Measurements from ENCODE around the gene SCFD2.

The SCFD2 gene

GRCh38 chr4:52945982-52946381 lies 419.9 kb downstream of the SCFD2 start:
- no peak for TF ChIP-seq FOXP2 (optimal IDR thresholded peaks at IDR 0.05; ENCODE audit: borderline replicate concordance, extremely low read depth, extremely low read length, insufficient read depth)
- no peak for TF ChIP-seq TAF1 (IDR thresholded peaks at IDR 0.05; ENCODE audit: borderline replicate concordance, insufficient read depth, low read length)
- TF ChIP-seq POLR2AphosphoS5 (IDR thresholded peaks at IDR 0.05; ENCODE audit: low read depth, low read length) = no peak
- no peak for TF ChIP-seq SIN3A (IDR thresholded peaks at IDR 0.05; ENCODE audit: borderline replicate concordance, insufficient read depth, low read length)
- TF ChIP-seq, protein P1, sequence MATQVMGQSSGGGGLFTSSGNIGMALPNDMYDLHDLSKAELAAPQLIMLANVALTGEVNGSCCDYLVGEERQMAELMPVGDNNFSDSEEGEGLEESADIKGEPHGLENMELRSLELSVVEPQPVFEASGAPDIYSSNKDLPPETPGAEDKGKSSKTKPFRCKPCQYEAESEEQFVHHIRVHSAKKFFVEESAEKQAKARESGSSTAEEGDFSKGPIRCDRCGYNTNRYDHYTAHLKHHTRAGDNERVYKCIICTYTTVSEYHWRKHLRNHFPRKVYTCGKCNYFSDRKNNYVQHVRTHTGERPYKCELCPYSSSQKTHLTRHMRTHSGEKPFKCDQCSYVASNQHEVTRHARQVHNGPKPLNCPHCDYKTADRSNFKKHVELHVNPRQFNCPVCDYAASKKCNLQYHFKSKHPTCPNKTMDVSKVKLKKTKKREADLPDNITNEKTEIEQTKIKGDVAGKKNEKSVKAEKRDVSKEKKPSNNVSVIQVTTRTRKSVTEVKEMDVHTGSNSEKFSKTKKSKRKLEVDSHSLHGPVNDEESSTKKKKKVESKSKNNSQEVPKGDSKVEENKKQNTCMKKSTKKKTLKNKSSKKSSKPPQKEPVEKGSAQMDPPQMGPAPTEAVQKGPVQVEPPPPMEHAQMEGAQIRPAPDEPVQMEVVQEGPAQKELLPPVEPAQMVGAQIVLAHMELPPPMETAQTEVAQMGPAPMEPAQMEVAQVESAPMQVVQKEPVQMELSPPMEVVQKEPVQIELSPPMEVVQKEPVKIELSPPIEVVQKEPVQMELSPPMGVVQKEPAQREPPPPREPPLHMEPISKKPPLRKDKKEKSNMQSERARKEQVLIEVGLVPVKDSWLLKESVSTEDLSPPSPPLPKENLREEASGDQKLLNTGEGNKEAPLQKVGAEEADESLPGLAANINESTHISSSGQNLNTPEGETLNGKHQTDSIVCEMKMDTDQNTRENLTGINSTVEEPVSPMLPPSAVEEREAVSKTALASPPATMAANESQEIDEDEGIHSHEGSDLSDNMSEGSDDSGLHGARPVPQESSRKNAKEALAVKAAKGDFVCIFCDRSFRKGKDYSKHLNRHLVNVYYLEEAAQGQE (IDR thresholded peaks at IDR 0.05; ENCODE audit: insufficient read depth in 1 of 2, low read depth in 2 of 2, low read length in 2 of 2) = no peak

GRCh38 chr4:52945326-52945898 lies 420.4 kb downstream of the SCFD2 start:
- TF ChIP-seq, protein P1 (IDR thresholded peaks at IDR 0.05; ENCODE audit: insufficient read depth in 1 of 2, low read depth in 2 of 2, low read length in 2 of 2) = no peak
- TF ChIP-seq SIN3A (IDR thresholded peaks at IDR 0.05; ENCODE audit: borderline replicate concordance, insufficient read depth, low read length) = no peak
- no peak for TF ChIP-seq FOXP2 (optimal IDR thresholded peaks at IDR 0.05; ENCODE audit: borderline replicate concordance, extremely low read depth, extremely low read length, insufficient read depth)
- TF ChIP-seq POLR2AphosphoS5 (IDR thresholded peaks at IDR 0.05; ENCODE audit: low read depth, low read length) = no peak
- no peak for TF ChIP-seq TAF1 (IDR thresholded peaks at IDR 0.05; ENCODE audit: borderline replicate concordance, insufficient read depth, low read length)

GRCh38 chr4:52943677-52944076 lies 422.2 kb downstream of the SCFD2 start:
- TF ChIP-seq POLR2AphosphoS5 (IDR thresholded peaks at IDR 0.05; ENCODE audit: low read depth, low read length) = no peak
- TF ChIP-seq FOXP2 (optimal IDR thresholded peaks at IDR 0.05; ENCODE audit: borderline replicate concordance, extremely low read depth, extremely low read length, insufficient read depth) = no peak
- TF ChIP-seq, protein P1 (IDR thresholded peaks at IDR 0.05; ENCODE audit: insufficient read depth in 1 of 2, low read depth in 2 of 2, low read length in 2 of 2) = no peak

- TF ChIP-seq TAF1 (IDR thresholded peaks at IDR 0.05; ENCODE audit: borderline replicate concordance, insufficient read depth, low read length) (no peak), SIN3A (IDR thresholded peaks at IDR 0.05; ENCODE audit: borderline replicate concordance, insufficient read depth, low read length) (no peak), FOXP2 (optimal IDR thresholded peaks at IDR 0.05; ENCODE audit: borderline replicate concordance, extremely low read depth, extremely low read length, insufficient read depth) (no peak), POLR2AphosphoS5 (IDR thresholded peaks at IDR 0.05; ENCODE audit: low read depth, low read length) (no peak)
- TF ChIP-seq, protein P1 (IDR thresholded peaks at IDR 0.05; ENCODE audit: insufficient read depth in 1 of 2, low read depth in 2 of 2, low read length in 2 of 2) = no peak
These were observed 422.9 kb downstream of the SCFD2 start for GRCh38 chr4:52942936-52943335.

- TF ChIP-seq TAF1 (IDR thresholded peaks at IDR 0.05; ENCODE audit: borderline replicate concordance, insufficient read depth, low read length) (no peak), POLR2AphosphoS5 (IDR thresholded peaks at IDR 0.05; ENCODE audit: low read depth, low read length) (no peak), SIN3A (IDR thresholded peaks at IDR 0.05; ENCODE audit: borderline replicate concordance, insufficient read depth, low read length) (no peak), FOXP2 (optimal IDR thresholded peaks at IDR 0.05; ENCODE audit: borderline replicate concordance, extremely low read depth, extremely low read length, insufficient read depth) (no peak)
- TF ChIP-seq, protein P1 (IDR thresholded peaks at IDR 0.05; ENCODE audit: insufficient read depth in 1 of 2, low read depth in 2 of 2, low read length in 2 of 2) = no peak
These were observed 424.4 kb downstream of the SCFD2 start for GRCh38 chr4:52941450-52941849.

All from PFSK-1 (cell line).